GM10248 (cell line): ENCODE data around the gene CLCN1.

Experiments
- CTCF ChIA-PET: fragments of 300-600 bp; sonication (Branson Sonifier 250); formaldehyde crosslinking; extraction: SDS; loops from one replicate; lab custom pipeline; 2021; ENCODE audit warnings: antibody characterized with exemption; lab: Yijun Ruan, JAX
- POLR2A ChIA-PET: fragments of 350-650 bp; sonication (Branson Sonifier 250); formaldehyde crosslinking; extraction: SDS; loops from one replicate; lab custom pipeline; 2020; ENCODE audit warnings: antibody characterized with exemption; lab: Yijun Ruan, JAX
- DNase-seq: peaks from one replicate; pipeline ENCODE4 v3.0.0; 2012; ENCODE audit errors: extremely low spot score
- CTCF ChIP-seq: IDR thresholded peaks from 2 replicates; pipeline ENCODE4 v1.5.1; 2012; ENCODE audit warnings: mild to moderate bottlenecking, low read depth; ENCODE audit errors: extremely low read depth, missing control alignments, control extremely low read depth

The CLCN1 gene

GRCh38 chr7:143280566-143280965 is 35.3 kb upstream of the CLCN1 start:
- no peak for DNase-seq
- CTCF ChIA-PET, result interaction anchor here (1.0 to 2.3 kb wide), 6 partner anchors 10 to 100 kb away, joined by 3 to 13 read pairs (median 6); no protein-coding TSS in a partner anchor
- TF ChIP-seq CTCF, result no peak
- POLR2A ChIA-PET, result no interaction called here

- TF ChIP-seq CTCF, result no peak
- DNase-seq, result no peak
- ChIA-PET POLR2A (no interaction called here), CTCF (interaction anchor here (1.0 to 2.3 kb wide), 5 partner anchors 9 to 99 kb away, joined by 3 to 6 read pairs (median 4); no protein-coding TSS in a partner anchor)
Measured at GRCh38 chr7:143281529-143281928, 34.4 kb upstream of the CLCN1 start.

- POLR2A ChIA-PET, result no interaction called here
- no peak for TF ChIP-seq CTCF
- no peak for DNase-seq
- CTCF ChIA-PET, result interaction anchor here (0.8 to 1.4 kb wide), 5 partner anchors 15 to 67 kb away, joined by 3 to 4 read pairs (median 3); no protein-coding TSS in a partner anchor
Measured at GRCh38 chr7:143282124-143282523, 33.8 kb upstream of the CLCN1 start.

- POLR2A ChIA-PET, result no interaction called here
Measured at GRCh38 chr7:143283381-143283780, 32.5 kb upstream of the CLCN1 start.

GRCh38 chr7:143284591-143285469 is 31.1 kb upstream of the CLCN1 start, which contains the start of gene TMEM139:
Gene TMEM139, plus strand, starts transcription at chr7:143284958. Its CDS starts 1,000 bp downstream, at chr7:143285958.
- CTCF ChIA-PET, result no interaction called here
- POLR2A ChIA-PET, result no interaction called here
- TF ChIP-seq CTCF, result no peak
- DNase-seq, result no peak

More at GRCh38 chr7:143283381-143283780, 32.5 kb upstream of the CLCN1 start:
- CTCF ChIA-PET, result interaction anchor here (0.6 to 1.4 kb wide), 4 partner anchors 10 to 43 kb away, joined by 3 to 5 read pairs (median 4); no protein-coding TSS in a partner anchor
- TF ChIP-seq CTCF, result no peak
- no peak for DNase-seq

GRCh38 chr7:143285470-143285778 is 30.5 kb upstream of the CLCN1 start:
- POLR2A ChIA-PET, result no interaction called here
- CTCF ChIA-PET, result interaction anchor here (1.3 kb wide), 1 partner anchor 83 kb away, joined by 3 read pairs; no protein-coding TSS in a partner anchor
- no peak for TF ChIP-seq CTCF

More at GRCh38 chr7:143285470-143285778, 30.5 kb upstream of the CLCN1 start:
- no peak for DNase-seq
